22Rv1 (cell line): Measurements from ENCODE around the gene DKK2.

Experiments used
- CTCF ChIP-seq: fragments of 450-650 bp; IDR thresholded peaks from 2 replicates; pipeline ENCODE4 v1.5.1; 2017; ENCODE audit warnings: mild to moderate bottlenecking
- ZFX ChIP-seq: fragments of 450-650 bp; IDR thresholded peaks from 2 replicates; pipeline ENCODE4 v1.6.1; 2017; ENCODE audit warnings: antibody characterized with exemption, borderline replicate concordance

GRCh38 chr4:106893903-106894302 is 142.2 kb downstream of the DKK2 start:
- TF ChIP-seq CTCF (no peak), ZFX (no peak)
